IMR-90 (cell line): ENCODE measurements around the gene METTL14. TPM values are rescaled to one million over a fixed set of nuclear protein-coding genes. Genes with fewer than 3 reads are reported as not detected.

Source experiments
- ATAC-seq: fragments of 200-7000 bp; cut with Tn5 transposase; 2 replicates; pipeline ENCODE4 v1.9.1; 2020; ENCODE audit warnings: low read depth, mild to moderate bottlenecking, moderate library complexity
- BruUV-seq: library from RNA; stranded (reverse); fragments of 400-500 nt; replicated peaks from 2 replicates; lab custom pipeline; 2021; lab: Mats Ljungman, UMichigan
- CTCF ChIA-PET: fragments of 300-600 bp; formaldehyde crosslinking; extraction: SDS; loops from one replicate; lab custom pipeline; 2021; ENCODE audit warnings: antibody characterized with exemption; lab: Yijun Ruan, JAX
- POLR2A ChIA-PET: fragments of 300-600 bp; sonication (Branson Sonifier 250); formaldehyde crosslinking; loops from one replicate; lab custom pipeline; 2022; ENCODE audit warnings: antibody characterized with exemption; ENCODE audit not compliant: unreplicated experiment; lab: Charles Lee
- DNase-seq: peaks from one replicate; pipeline ENCODE4 v3.0.0; 2013
- H2AFZ ChIP-seq: replicated peaks from 2 replicates; pipeline ENCODE3; 2013; ENCODE audit warnings: low read length, mild to moderate bottlenecking; ENCODE audit not compliant: poor library complexity
- H2AK5ac ChIP-seq: 2 replicates; pipeline ENCODE4 v1.6.1; 2013; ENCODE audit warnings: low read depth, low read length, inconsistent platforms
- H2AK9ac ChIP-seq: replicated peaks from 2 replicates; pipeline ENCODE3; 2013; ENCODE audit warnings: mild to moderate bottlenecking, low read depth, low read length, moderate library complexity; ENCODE audit not compliant: poor library complexity
- H2BK120ac ChIP-seq: 2 replicates; pipeline ENCODE4 v1.6.1; 2013; ENCODE audit warnings: low read depth, low read length, inconsistent platforms
- H2BK15ac ChIP-seq: 3 replicates; pipeline ENCODE4 v1.6.1; 2013; ENCODE audit warnings: low read depth, low read length, inconsistent platforms
- H2BK20ac ChIP-seq: 2 replicates; pipeline ENCODE4 v1.6.1; 2013; ENCODE audit warnings: low read depth, mild to moderate bottlenecking, inconsistent platforms, low read length, moderate library complexity
- H2BK5ac ChIP-seq: 2 replicates; pipeline ENCODE4 v1.6.1; 2013; ENCODE audit warnings: mild to moderate bottlenecking, low read depth, low read length, inconsistent platforms; ENCODE audit not compliant: poor library complexity, severe bottlenecking
- H3K14ac ChIP-seq: replicated peaks from 2 replicates; pipeline ENCODE4 v1.6.1; 2013; ENCODE audit warnings: low read depth, low read length, inconsistent platforms
- H3K18ac ChIP-seq: 2 replicates; pipeline ENCODE4 v1.6.1; 2013; ENCODE audit warnings: low read depth, low read length, control low read depth
- H3K23ac ChIP-seq: 2 replicates; pipeline ENCODE4 v1.6.1; 2013; ENCODE audit warnings: low read depth, low read length, inconsistent platforms
- H3K27ac ChIP-seq: 2 replicates; pipeline ENCODE4 v1.5.1; 2013; ENCODE audit warnings: mild to moderate bottlenecking, control low read depth, low read length; ENCODE audit not compliant: insufficient read depth
- H3K27me3 ChIP-seq: 2 replicates; pipeline ENCODE4 v1.6.1; 2013; ENCODE audit warnings: low read length; ENCODE audit not compliant: control insufficient read depth, insufficient read depth
- H3K36me3 ChIP-seq: 2 replicates; pipeline ENCODE4 v1.6.1; 2013; ENCODE audit warnings: low read length, mixed read lengths; ENCODE audit not compliant: control insufficient read depth, insufficient read depth
- H3K4ac ChIP-seq: 2 replicates; pipeline ENCODE4 v1.6.1; 2013; ENCODE audit warnings: low read depth, low read length, inconsistent platforms
- H3K4me1 ChIP-seq: 2 replicates; pipeline ENCODE4 v1.6.1; 2013; ENCODE audit warnings: low read length, mixed read lengths; ENCODE audit not compliant: control insufficient read depth, insufficient read depth
- H3K4me2 ChIP-seq: 2 replicates; pipeline ENCODE4 v1.6.1; 2013; ENCODE audit warnings: low read depth, mild to moderate bottlenecking, control low read depth, low read length, moderate library complexity
- H3K4me3 ChIP-seq: 2 replicates; pipeline ENCODE4 v1.5.1; 2013; ENCODE audit warnings: low read depth, mild to moderate bottlenecking, control low read depth, low read length, moderate library complexity; ENCODE audit not compliant: insufficient read depth
- H3K56ac ChIP-seq: 2 replicates; pipeline ENCODE4 v1.6.1; 2013; ENCODE audit warnings: low read length, inconsistent platforms; ENCODE audit not compliant: insufficient read depth; ENCODE audit errors: extremely low read depth
- H3K79me1 ChIP-seq, 2 experiments: 2 replicates each; pipeline ENCODE4 v1.6.1; 2013; ENCODE audit warnings: low read length in 2 of 2, inconsistent platforms in 1 of 2, low read depth in 1 of 2
- H3K9ac ChIP-seq: 2 replicates; pipeline ENCODE4 v1.6.1; 2013; ENCODE audit warnings: low read depth, low read length, control low read depth
- H3K9me1 ChIP-seq: 2 replicates; pipeline ENCODE4 v1.6.1; 2013; ENCODE audit warnings: low read length, inconsistent platforms; ENCODE audit not compliant: insufficient read depth
- H3K9me3 ChIP-seq: 2 replicates; pipeline ENCODE4 v1.6.1; 2013; ENCODE audit warnings: low read length; ENCODE audit not compliant: control insufficient read depth, insufficient read depth
- H4K20me1 ChIP-seq: 2 replicates; pipeline ENCODE4 v1.6.1; 2013; ENCODE audit warnings: low read length, inconsistent platforms; ENCODE audit not compliant: insufficient read depth
- H4K5ac ChIP-seq: 2 replicates; pipeline ENCODE4 v1.6.1; 2013; ENCODE audit warnings: mild to moderate bottlenecking, low read depth, low read length, control low read depth
- H4K8ac ChIP-seq, 2 experiments: 2 replicates each; pipeline ENCODE4 v1.6.1; 2013; ENCODE audit warnings: low read depth in 2 of 2, low read length in 2 of 2, control low read depth in 1 of 2, inconsistent platforms in 1 of 2
- H4K91ac ChIP-seq: 2 replicates; pipeline ENCODE4 v1.6.1; 2013; ENCODE audit warnings: low read depth, low read length, inconsistent platforms; ENCODE audit not compliant: insufficient read depth
- MXI1 ChIP-seq: IDR thresholded peaks from 2 replicates; pipeline ENCODE4 v1.6.1; 2012; ENCODE audit warnings: low read depth, mild to moderate bottlenecking, low read length, moderate library complexity, borderline replicate concordance
- WGBS, 2 experiments: methylation state at CpG; one replicate each; pipeline versions ENCODE4 v1.1.5 to v1.1.7; 2013; ENCODE audit warnings: missing lambda C conversion rate in 2 of 2; ENCODE audit not compliant: insufficient read length in 1 of 2; ENCODE audit errors: extremely low coverage in 2 of 2; 5-methylcytosine and 5-hydroxymethylcytosine counted together
- dilution Hi-C: fragments of 300-500 bp; cut with HindIII; formaldehyde crosslinking; loops from one replicate; pipeline ENCODE4 v1.14.3; 2018; ENCODE audit warnings: low sequenced_read_pairs; ENCODE audit not compliant: unreplicated experiment
- in situ Hi-C: fragments of 300-500 bp; cut with MboI; formaldehyde crosslinking; loops from 3 replicates; pipeline ENCODE4 v1.14.3; 2019; ENCODE audit warnings: low sequenced_read_pairs, inconsistent platforms, mixed read lengths
- intact Hi-C: fragments of 100-400 bp; cut with micrococcal nuclease; formaldehyde crosslinking; loops from 2 replicates; pipeline ENCODE4 v1.10.0; 2022
- polyA plus RNA-seq, 3 experiments: library from polyadenylated mRNA; depleted of rRNA; stranded (reverse); fragments of >200 nt; gene quantifications; 2 replicates each; pipeline ENCODE4 v1.2.3, GENCODE V29; 2012; ENCODE audit warnings: low replicate concordance in 1 of 3
- total RNA-seq: library from RNA; depleted of rRNA; stranded (reverse); fragments of >200 nt; gene quantifications from 2 replicates; pipeline ENCODE4 v1.2.3, GENCODE V29; 2012

METTL14 gene
- total and polyA plus RNA-seq, 2 of the 4 experiments (the other 2 are of a cell fraction): 5.0 to 9.3 TPM

GRCh38 chr4:118758293-118758692 lies 73.1 kb downstream of the METTL14 start:
- Histone ChIP-seq H4K5ac (no peak overlapping the region), H3K18ac (no peak overlapping the region), H4K91ac (no peak overlapping the region), H2BK5ac (peak overlapping the region; percentile 83), H3K36me3 (peaks cover 17% of the 10 kb centered on the region), H2BK120ac (no peak overlapping the region), H4K8ac (no peak overlapping the region), H2BK15ac (no peak overlapping the region), H3K4me1 (peaks cover 27% of the 10 kb centered on the region), H3K4me3 (no peak overlapping the region), H3K14ac (no peak overlapping the region), H3K4me2 (no peak overlapping the region; the same call in 1 of the 2 replicates), H3K79me1 (peaks cover 36 to 62% of the 10 kb centered on the region in 2 experiments), H3K4ac (no peak overlapping the region), H2AK5ac (no peak overlapping the region), H3K27me3 (no peaks in the 10 kb centered on the region), H2AK9ac (no peak overlapping the region), H3K9me1 (peaks cover 23% of the 10 kb centered on the region), H3K56ac (no peak overlapping the region), H3K9me3 (no peaks in the 10 kb centered on the region), H4K20me1 (peaks cover 34% of the 10 kb centered on the region), H3K9ac (no peak overlapping the region), H3K27ac (peak overlapping the region; percentile 55; the same call in 1 of the 2 replicates), H2BK20ac (no peak overlapping the region), H2AFZ (no peak overlapping the region), H3K23ac (no peak overlapping the region)
- dilution Hi-C loops (no loop called here), intact Hi-C loops (no loop called here), in situ Hi-C loops (no loop called here)
- CTCF ChIA-PET: no interaction called here
- peak; percentile 85 for DNase-seq
- TF ChIP-seq MXI1: no peak
- no CpG with 5 or more reads among the region's 5 CpGs for WGBS, 2 experiments
- peak; percentile 27; the same call in 1 of the 2 replicates for ATAC-seq
- BruUV-seq: no TSS peak
- POLR2A ChIA-PET: no interaction called here
